ENCODE results near the gene CERKL.

- TF ChIP-seq CTCF (IDR thresholded peaks at IDR 0.05) (no peak), EP300 (IDR thresholded peaks at IDR 0.05) (no peak)
These were observed 15.5 kb upstream of the CERKL start for GRCh38 chr2:181672255-181673008.
